ENCODE results near the gene DOK1. TPM values are rescaled to one million over a fixed set of nuclear protein-coding genes. Genes with fewer than 3 reads are reported as not detected.

Gene DOK1
- polyA plus RNA-seq, 4 donors: 8.3 to 11.1 (median 10.2) TPM

- no peak for DNase-seq (ENCODE audit: low read depth in 4 of 4, low spot score in 2 of 4)
Observed at GRCh38 chr2:74593826-74594772, 39.6 kb downstream of the DOK1 start.

GRCh38 chr2:74596584-74596983, 42.1 kb downstream of the DOK1 start:
- DNase-seq (ENCODE audit: low read depth in 4 of 4, low spot score in 2 of 4): no peak

GRCh38 chr2:74597410-74597809, 42.9 kb downstream of the DOK1 start:
- no peak for DNase-seq (ENCODE audit: low read depth in 4 of 4, low spot score in 2 of 4)

GRCh38 chr2:74599676-74600075, 45.2 kb downstream of the DOK1 start:
- no peak for DNase-seq (ENCODE audit: low read depth in 4 of 4, low spot score in 2 of 4)

- DNase-seq (ENCODE audit: low read depth in 4 of 4, low spot score in 2 of 4): no peak
Observed at GRCh38 chr2:74602586-74603281, 48.2 kb downstream of the DOK1 start.

- no peak for DNase-seq (ENCODE audit: low read depth in 4 of 4, low spot score in 2 of 4)
Observed at GRCh38 chr2:74603282-74604000, 48.9 kb downstream of the DOK1 start.

GRCh38 chr2:74606927-74607326, 52.4 kb downstream of the DOK1 start:
- no peak for DNase-seq (ENCODE audit: low read depth in 4 of 4, low spot score in 2 of 4)

Other genes with a start within 250 kb of the DOK1 start
- 1 to 10 TPM; 1.8 to 4.6 (median 3.1) TPM for gene SLC4A5, start 211.3 kb upstream of the DOK1 start, polyA plus RNA-seq (ENCODE audit: insufficient read length in 4 of 4)
- 100 to 1,000 TPM; 134 to 178 (median 153) TPM for gene DCTN1, start 174.4 kb upstream of the DOK1 start, polyA plus RNA-seq (ENCODE audit: insufficient read length in 4 of 4)
- gene C2orf81, start 133.1 kb upstream of the DOK1 start, polyA plus RNA-seq (ENCODE audit: insufficient read length in 4 of 4): 1 to 10 TPM; 5.6 to 8.7 (median 8.2) TPM
- gene WDR54, start 133.0 kb upstream of the DOK1 start, polyA plus RNA-seq (ENCODE audit: insufficient read length in 4 of 4): 10 to 100 TPM; 38.4 to 46.7 (median 40.8) TPM
- 10 to 100 TPM; 53.7 to 94.5 (median 76.7) TPM for gene RTKN, start 112.8 kb upstream of the DOK1 start, polyA plus RNA-seq (ENCODE audit: insufficient read length in 4 of 4)
- gene INO80B, start 99.6 kb upstream of the DOK1 start, polyA plus RNA-seq (ENCODE audit: insufficient read length in 4 of 4): 10 to 100 TPM; 25.2 to 40.9 (median 25.9) TPM
- gene WBP1, start 96.3 kb upstream of the DOK1 start, polyA plus RNA-seq (ENCODE audit: insufficient read length in 4 of 4): 100 to 1,000 TPM in 3 of 4 donors, 10 to 100 TPM in 1; 99.5 to 129 (median 123) TPM
- gene MOGS, start 89.3 kb upstream of the DOK1 start, polyA plus RNA-seq (ENCODE audit: insufficient read length in 4 of 4): 10 to 100 TPM; 47.2 to 60.8 (median 52.2) TPM
- gene MRPL53, start 82.0 kb upstream of the DOK1 start, polyA plus RNA-seq (ENCODE audit: insufficient read length in 4 of 4): 10 to 100 TPM; 40.6 to 86.2 (median 54.7) TPM
- 10 to 100 TPM in 3 of 4 donors, 1 to 10 TPM in 1; 8.5 to 19.7 (median 13.4) TPM for gene CCDC142, start 71.7 kb upstream of the DOK1 start, polyA plus RNA-seq (ENCODE audit: insufficient read length in 4 of 4)
- 10 to 100 TPM; 24.1 to 43.7 (median 33.2) TPM for gene TTC31, start 71.6 kb upstream of the DOK1 start, polyA plus RNA-seq (ENCODE audit: insufficient read length in 4 of 4)
- gene LBX2, start 55.1 kb upstream of the DOK1 start, polyA plus RNA-seq (ENCODE audit: insufficient read length in 4 of 4): 1 to 10 TPM; 2.2 to 7.0 (median 3.2) TPM
- 10 to 100 TPM; 26.4 to 33.3 (median 28.9) TPM for gene PCGF1, start 47.0 kb upstream of the DOK1 start, polyA plus RNA-seq (ENCODE audit: insufficient read length in 4 of 4)
- gene TLX2, start 40.3 kb upstream of the DOK1 start, polyA plus RNA-seq (ENCODE audit: insufficient read length in 4 of 4): under 1 TPM in 2 of 4 donors, not detected in 2; 0.13 to 0.14 TPM
- gene DQX1, start 28.5 kb upstream of the DOK1 start, polyA plus RNA-seq (ENCODE audit: insufficient read length in 4 of 4): under 1 TPM; 0.32 to 0.63 (median 0.41) TPM
- gene AUP1, start 25.0 kb upstream of the DOK1 start, polyA plus RNA-seq (ENCODE audit: insufficient read length in 4 of 4): 100 to 1,000 TPM in 3 of 4 donors, 10 to 100 TPM in 1; 88.8 to 136 (median 106) TPM
- gene HTRA2, start 24.8 kb upstream of the DOK1 start, polyA plus RNA-seq (ENCODE audit: insufficient read length in 4 of 4): 10 to 100 TPM; 33.6 to 36.9 (median 35.0) TPM
- gene LOXL3, start 778 bp upstream of the DOK1 start, polyA plus RNA-seq (ENCODE audit: insufficient read length in 4 of 4): 10 to 100 TPM in 3 of 4 donors, 1 to 10 TPM in 1; 9.7 to 12.4 (median 10.7) TPM
- gene M1AP, start 93.6 kb downstream of the DOK1 start, polyA plus RNA-seq (ENCODE audit: insufficient read length in 4 of 4): 1 to 10 TPM in 2 of 4 donors, under 1 TPM in 2; 0.43 to 1.5 (median 0.98) TPM
- gene SEMA4F, start 99.5 kb downstream of the DOK1 start, polyA plus RNA-seq (ENCODE audit: insufficient read length in 4 of 4): 1 to 10 TPM; 6.6 to 8.5 (median 7.6) TPM

Measured in left renal cortex interstitium (tissue), 4 donors.